K562 (cell line): Measurements from ENCODE around the gene MEGF11. TPM values are rescaled to one million over a fixed set of nuclear protein-coding genes. Genes with fewer than 3 reads are reported as not detected.

Experiments used
- ATAC-seq: fragments of 200-7000 bp; cut with Tn5 transposase; 3 replicates; pipeline ENCODE4 v1.9.1; 2020; ENCODE audit warnings: moderate library complexity
- BruUV-seq: library from RNA; stranded (reverse); fragments of 400-500 nt; replicated peaks from 2 replicates; lab custom pipeline; 2021; lab: Mats Ljungman, UMichigan
- CTCF ChIA-PET: fragments of 300-600 bp; formaldehyde crosslinking; extraction: SDS; loops from one replicate; lab custom pipeline; 2021; ENCODE audit warnings: low intra/inter-chr PET ratio; lab: Yijun Ruan, JAX
- POLR2A ChIA-PET: fragments of 300-600, 350-650 bp; sonication (Branson Sonifier 250); formaldehyde crosslinking; extraction: SDS; loops from one replicate; lab custom pipeline; 2021; ENCODE audit warnings: antibody characterized with exemption, inconsistent platforms; lab: Yijun Ruan, JAX
- DNase-seq, 4 experiments: peaks; one replicate each; pipeline versions ENCODE4 v3.0.0 to v3.0.0-alpha.2; 2011 to 2018; ENCODE audit warnings: low spot score in 3 of 4, mixed read lengths in 3 of 4; ENCODE audit errors: extremely low read depth in 1 of 4
- FAIRE-seq: peaks from 2 replicates; lab custom pipeline; 2011; peaks lifted over from hg19 to GRCh38; lab: Jason Lieb, UNC
- H2AFZ ChIP-seq: 2 replicates; pipeline ENCODE4 v1.6.0; 2011; ENCODE audit warnings: low read depth, low read length, control low read depth, inconsistent platforms
- H3K27ac ChIP-seq: fragments of 200-600 bp; 3 replicates; pipeline ENCODE4 v1.8.0; 2011; ENCODE audit warnings: low read depth, mild to moderate bottlenecking, control low read depth, inconsistent platforms, low read length, moderate library complexity, mixed read lengths; ENCODE audit errors: extremely low read depth
- H3K27me3 ChIP-seq, 2 experiments: fragments of 300-600 bp in 1 of 2; 2 replicates in 1 of 2; 3 replicates in 1 of 2; pipeline versions ENCODE4 v1.6.0 to v1.8.0; 2011; ENCODE audit warnings: inconsistent platforms in 2 of 2, low read length in 2 of 2, mild to moderate bottlenecking in 1 of 2, mixed read lengths in 1 of 2, moderate library complexity in 1 of 2; ENCODE audit not compliant: control insufficient read depth in 2 of 2, insufficient read depth in 2 of 2
- H3K36me3 ChIP-seq: fragments of 300-600 bp; 3 replicates; pipeline ENCODE4 v1.8.0; 2011; ENCODE audit warnings: mild to moderate bottlenecking, low read length, inconsistent platforms; ENCODE audit not compliant: control insufficient read depth, insufficient read depth
- H3K4me1 ChIP-seq, 2 experiments: fragments of 200-600 bp in 1 of 2; replicated peaks in 1 of 2; 2 replicates in 1 of 2; 3 replicates in 1 of 2; pipeline versions ENCODE4 v1.5.1 to v1.8.0; 2011; ENCODE audit warnings: inconsistent platforms in 2 of 2, low read length in 2 of 2, mild to moderate bottlenecking in 1 of 2, mixed read lengths in 1 of 2, moderate library complexity in 1 of 2; ENCODE audit not compliant: control insufficient read depth in 2 of 2, insufficient read depth in 2 of 2
- H3K4me2 ChIP-seq: 2 replicates; pipeline ENCODE4 v1.6.1; 2011; ENCODE audit warnings: low read length, control low read depth, inconsistent platforms, mixed read lengths; ENCODE audit not compliant: insufficient read depth
- H3K4me3 ChIP-seq: fragments of 200-600 bp; sonication (generic), shearing (Covaris generic); 2 replicates; pipeline ENCODE4 v1.5.1; 2016; ENCODE audit warnings: control low read depth, inconsistent platforms
- H3K79me2 ChIP-seq: fragments of 200-600 bp; 3 replicates; pipeline ENCODE4 v1.8.0; 2011; ENCODE audit warnings: low read length, inconsistent platforms; ENCODE audit not compliant: control insufficient read depth, insufficient read depth
- H3K9ac ChIP-seq, 2 experiments: 2 replicates each; pipeline versions ENCODE4 v1.6.0 to v1.6.1; 2011; ENCODE audit warnings: low read depth in 2 of 2, low read length in 2 of 2, control low read depth in 1 of 2, inconsistent platforms in 1 of 2, mild to moderate bottlenecking in 1 of 2, mixed read lengths in 1 of 2; ENCODE audit not compliant: insufficient read depth in 1 of 2
- H3K9me1 ChIP-seq: one replicate; pipeline ENCODE4 v1.6.0; 2011; ENCODE audit warnings: inconsistent platforms, mild to moderate bottlenecking, low read length, moderate library complexity; ENCODE audit not compliant: control insufficient read depth, insufficient read depth
- H3K9me3 ChIP-seq: replicated peaks from 2 replicates; pipeline ENCODE4 v1.5.1; 2011; ENCODE audit warnings: low read depth, low read length, inconsistent platforms; ENCODE audit not compliant: control insufficient read depth, insufficient read depth
- H4K20me1 ChIP-seq: replicated peaks from 2 replicates; pipeline ENCODE4 v1.6.1; 2011; ENCODE audit warnings: low read length, inconsistent platforms, mixed read lengths; ENCODE audit not compliant: control insufficient read depth, insufficient read depth
- FOXM1 ChIP-seq, 2 experiments: fragments of 450-650 bp in 1 of 2; sonication (generic) in 1 of 2; formaldehyde crosslinking in 1 of 2; IDR thresholded peaks; 2 replicates each; pipeline versions ENCODE4 v1.6.1 to v1.9.0; 2017 to 2022; ENCODE audit warnings: low read depth in 2 of 2, mild to moderate bottlenecking in 2 of 2, missing genetic modification reagents in 1 of 2, moderate library complexity in 1 of 2
- NFE2L1 ChIP-seq: fragments of 450-650 bp; IDR thresholded peaks from 2 replicates; pipeline ENCODE4 v1.6.1; 2016; ENCODE audit warnings: missing genetic modification characterization, low read depth, mild to moderate bottlenecking, missing compliant biosample characterization, moderate library complexity, borderline replicate concordance
- NR2C1 ChIP-seq, 2 experiments: fragments of 450-650 bp; IDR thresholded peaks; 2 replicates each; pipeline ENCODE4 v1.6.1; 2017; ENCODE audit warnings: mild to moderate bottlenecking in 2 of 2, antibody characterized with exemption in 1 of 2, inconsistent platforms in 1 of 2, missing compliant biosample characterization in 1 of 2, missing genetic modification characterization in 1 of 2
- NR2C2 ChIP-seq, 2 experiments: fragments of 200-800 bp in 1 of 2; sonication (Bioruptor generic) in 1 of 2; sonication (generic) in 1 of 2; formaldehyde crosslinking in 1 of 2; IDR thresholded peaks; 2 replicates each; pipeline versions ENCODE4 v1.6.1 to v1.8.0; 2016 to 2022; ENCODE audit warnings: mild to moderate bottlenecking in 1 of 2, missing compliant biosample characterization in 1 of 2, missing genetic modification characterization in 1 of 2, missing genetic modification reagents in 1 of 2
- U2AF2 ChIP-seq: fragments of 200-400 bp; formaldehyde crosslinking; optimal IDR thresholded peaks from 2 replicates; pipeline ENCODE3; 2017; ENCODE audit warnings: low read depth, mild to moderate bottlenecking, low read length
- WGBS: fragments of 100-300 bp; shearing (Covaris generic); methylation state at CpG from one replicate; pipeline ENCODE4 v1.1.6; 2016; ENCODE audit warnings: low coverage, mixed read lengths; ENCODE audit not compliant: insufficient coverage; ENCODE audit errors: missing lambda C conversion rate; 5-methylcytosine and 5-hydroxymethylcytosine counted together
- in situ Hi-C: fragments of 300-500 bp; cut with MboI; formaldehyde crosslinking; loops from 4 replicates; pipeline ENCODE4 v1.15.0; 2018; ENCODE audit warnings: inconsistent platforms, mixed read lengths
- intact Hi-C: fragments of 100-400 bp; cut with micrococcal nuclease; formaldehyde crosslinking; loops from 2 replicates; pipeline ENCODE4 v1.14.2; 2022
- polyA plus RNA-seq, 8 experiments: library from polyadenylated mRNA; depleted of rRNA in 4 of 8; stranded (reverse) in 5 of 8; unstranded in 3 of 8; fragments of >200 nt; fragmentation: Nextera tagmentation in 2 of 8; fragmentation: Illumina TruSeq in 1 of 8; extraction: Ambion mirVana in 2 of 8; extraction: Trizol in 1 of 8; gene quantifications; 2 replicates each; pipeline versions ENCODE4 v1.2.1 to v1.2.3, GENCODE V29; 2011 to 2014; ENCODE audit warnings: inconsistent platforms in 1 of 8, missing spikeins in 1 of 8
- total RNA-seq, 7 experiments: library from RNA; depleted of rRNA in 6 of 7; stranded (reverse); fragments of >200 nt in 6 of 7; fragmentation: Illumina TruSeq in 2 of 7; extraction: Trizol in 2 of 7; gene quantifications; 2 replicates each; pipeline versions ENCODE4 v1.2.1 to v1.2.3, GENCODE V29; 2011 to 2021; ENCODE audit warnings: low replicate concordance in 1 of 7

Gene MEGF11
- total and polyA plus RNA-seq, 9 of the 15 experiments (the other 6 are each of a cell fraction or from before 2014, with no cell fraction given): 0.06 to 0.23 (median 0.20) TPM; not detected in 6

GRCh38 chr15:65994832-65995231, 258.7 kb downstream of the MEGF11 start:
- CTCF ChIA-PET: no interaction called here
- H3K9me3 ChIP-seq: no peaks in the 10 kb centered on the region
- in situ Hi-C loops: no loop called here
- intact Hi-C loops: no loop called here
- H3K27me3 ChIP-seq: peaks cover 9 to 63% of the 10 kb centered on the region in 2 experiments; a peak in 4 of 5 replicates
- H4K20me1 ChIP-seq: peaks cover 8% of the 10 kb centered on the region; the same call in 1 of the 2 replicates
- no peak overlapping the region for H3K27ac ChIP-seq
- no peaks in the 10 kb centered on the region for H3K4me1 ChIP-seq
- peak; percentile 39; the same call in 1 of the 3 replicates for ATAC-seq
- H3K9me1 ChIP-seq: no peaks in the 10 kb centered on the region
- FAIRE-seq: no peak
- TF ChIP-seq FOXM1 (IDR thresholded peaks at IDR 0.05; ENCODE audit: low read depth): no peak
- no peak for TF ChIP-seq FOXM1 (CRISPR knock-in tag; IDR thresholded peaks at IDR 0.05; ENCODE audit: low read depth)
- no peak for TF ChIP-seq NR2C2 (CRISPR knock-in tag; IDR thresholded peaks at IDR 0.05)
- peak; percentile 27; the same call in 1 of the 2 replicates for TF ChIP-seq NR2C2 (tag; IDR thresholded peaks at IDR 0.05)
- TF ChIP-seq NR2C1 (IDR thresholded peaks at IDR 0.05): peak; percentile 59; the same call in 1 of the 2 replicates
- TF ChIP-seq NR2C1 (tag; IDR thresholded peaks at IDR 0.05): peak; percentile 64; the same call in 1 of the 2 replicates
- no peak overlapping the region for H3K4me3 ChIP-seq
- no peak overlapping the region for H3K9ac ChIP-seq
- no peak overlapping the region for H3K4me2 ChIP-seq
- no TSS peak for BruUV-seq
- POLR2A ChIA-PET: interaction anchor here (1.3 kb wide), 1 partner anchor 47 kb away, joined by 3 read pairs; no protein-coding TSS in a partner anchor
- no peak overlapping the region for H2AFZ ChIP-seq
- WGBS: 0% methylated on average over 1 of the region's 4 CpGs
- no peaks in the 10 kb centered on the region for H3K36me3 ChIP-seq
- DNase-seq: no peak
- H3K79me2 ChIP-seq: no peaks in the 10 kb centered on the region

GRCh38 chr15:65993762-65994161, 259.8 kb downstream of the MEGF11 start:
- Histone ChIP-seq H3K79me2 (no peaks in the 10 kb centered on the region), H3K27ac (no peak overlapping the region)
- TF ChIP-seq NFE2L1 (tag) (no peak), U2AF2 (no peak)
- TF ChIP-seq, all 486 proteins: peak for 0
- H3K4me3 ChIP-seq: no peak overlapping the region
- no peaks in the 10 kb centered on the region for H3K4me1 ChIP-seq
- ATAC-seq (no peak), DNase-seq (no peak), FAIRE-seq (no peak)
- H2AFZ ChIP-seq: no peak overlapping the region
- no peak overlapping the region for H3K4me2 ChIP-seq
- no TSS peak for BruUV-seq
- no peaks in the 10 kb centered on the region for H3K9me3 ChIP-seq
- ChIA-PET POLR2A (interaction anchor here (0.6 to 1.3 kb wide), 2 partner anchors 11 to 48 kb away, joined by 3 to 4 read pairs; no protein-coding TSS in a partner anchor), CTCF (no interaction called here)
- peaks cover 12 to 71% of the 10 kb centered on the region in 2 experiments; a peak in 4 of 5 replicates for H3K27me3 ChIP-seq
- WGBS: 0% methylated on average over 7 of the region's 7 CpGs
- H3K9me1 ChIP-seq: no peaks in the 10 kb centered on the region
- peaks cover 8% of the 10 kb centered on the region; the same call in 1 of the 2 replicates for H4K20me1 ChIP-seq
- H3K9ac ChIP-seq: no peak overlapping the region
- H3K36me3 ChIP-seq: no peaks in the 10 kb centered on the region
- in situ Hi-C loops: no loop called here
- intact Hi-C loops: no loop called here
